ENCODE measurements around the gene ANP32B. TPM values are rescaled to one million over a fixed set of nuclear protein-coding genes. Genes with fewer than 3 reads are reported as not detected.
"Not testable (repeated sequence)": the region's sequence is repeated elsewhere in the genome, so short reads cannot be mapped to it uniquely, and the experiment has no call there.

The ANP32B gene
- total RNA-seq: 32.3 TPM

DNA sequence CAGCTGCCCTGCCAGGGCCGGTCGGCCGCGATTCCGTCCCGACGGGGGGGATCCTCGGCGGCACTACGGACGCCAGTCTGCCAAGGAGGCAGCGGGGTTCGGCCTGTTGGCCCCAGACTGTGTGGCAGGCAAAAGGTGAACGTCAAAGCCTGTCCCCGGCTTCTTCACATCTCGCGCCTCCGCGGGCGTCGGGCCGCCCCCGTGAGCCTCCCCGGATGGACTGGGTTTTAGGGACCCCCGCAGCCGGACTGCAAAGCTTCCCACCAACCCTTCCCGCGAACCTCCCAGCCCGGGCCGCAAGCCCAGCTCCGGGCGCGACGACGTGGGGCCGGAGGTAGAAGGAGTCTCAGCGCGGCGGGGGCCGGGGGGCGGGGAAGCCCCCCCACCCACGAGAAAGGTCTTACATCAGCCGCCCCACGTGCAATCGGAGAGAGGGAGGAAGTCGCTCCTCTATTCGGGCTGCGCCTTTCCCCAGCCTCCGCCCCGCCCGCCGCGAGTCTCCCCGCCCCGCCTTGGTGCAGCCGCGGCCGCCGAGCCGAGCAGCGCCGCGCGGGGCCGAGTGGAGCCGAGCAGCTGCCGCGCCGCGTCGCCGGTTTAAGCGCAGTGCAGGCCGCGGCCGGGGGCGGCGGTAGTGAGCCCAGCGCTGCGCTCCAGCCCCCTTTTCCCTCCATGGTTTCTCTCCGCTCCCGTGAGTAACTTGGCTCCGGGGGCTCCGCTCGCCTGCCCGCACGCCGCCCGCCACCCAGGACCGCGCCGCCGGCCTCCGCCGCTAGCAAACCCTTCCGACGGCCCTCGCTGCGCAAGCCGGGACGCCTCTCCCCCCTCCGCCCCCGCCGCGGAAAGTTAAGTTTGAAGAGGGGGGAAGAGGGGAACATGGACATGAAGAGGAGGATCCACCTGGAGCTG, at the start of gene ANP32B:
TSS of gene ANP32B (plus strand) at position 659 of the 906 bp plus-strand sequence. CDS start at position 874, 215 bp downstream.
- DNase-seq: peak; percentile 95

DNA sequence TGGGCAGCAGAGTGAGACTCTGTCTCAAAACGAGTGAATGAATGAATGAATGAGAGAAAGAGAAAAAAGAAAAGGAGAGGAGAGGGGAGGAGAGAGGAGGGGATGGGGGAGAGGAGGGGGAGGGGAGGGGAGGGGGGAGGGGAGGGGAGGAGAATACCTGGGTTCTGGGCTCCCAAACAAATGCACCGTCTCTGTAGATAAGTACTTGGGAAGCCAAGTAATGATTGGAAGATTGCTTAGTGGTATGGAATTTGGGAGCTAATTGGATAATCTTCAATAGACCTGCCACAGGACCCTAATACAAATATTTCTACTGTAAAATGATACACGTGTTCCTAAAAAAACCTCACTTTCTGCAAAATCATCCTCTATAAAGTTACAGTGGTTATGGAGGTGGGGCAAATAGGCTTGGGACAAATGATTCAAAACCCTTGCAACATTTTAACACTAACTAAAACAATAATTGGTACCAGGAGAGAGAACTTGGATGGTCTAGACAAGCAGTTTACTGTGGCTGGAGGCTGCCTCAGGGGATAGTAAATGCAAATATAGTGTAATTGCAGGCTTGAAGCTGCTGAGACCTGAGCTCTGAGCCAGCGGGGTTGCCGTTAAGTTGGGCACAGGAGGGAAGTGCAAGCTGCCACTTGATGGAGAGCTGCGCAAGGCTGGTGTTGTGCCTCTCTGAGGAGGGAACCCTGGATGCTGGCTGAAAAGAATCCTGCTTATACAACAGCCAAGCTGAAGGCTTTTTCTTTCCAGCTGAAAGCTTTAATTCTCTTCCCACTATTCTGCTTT, 48.6 kb upstream of the ANP32B start:
- DNase-seq: no peak

DNA sequence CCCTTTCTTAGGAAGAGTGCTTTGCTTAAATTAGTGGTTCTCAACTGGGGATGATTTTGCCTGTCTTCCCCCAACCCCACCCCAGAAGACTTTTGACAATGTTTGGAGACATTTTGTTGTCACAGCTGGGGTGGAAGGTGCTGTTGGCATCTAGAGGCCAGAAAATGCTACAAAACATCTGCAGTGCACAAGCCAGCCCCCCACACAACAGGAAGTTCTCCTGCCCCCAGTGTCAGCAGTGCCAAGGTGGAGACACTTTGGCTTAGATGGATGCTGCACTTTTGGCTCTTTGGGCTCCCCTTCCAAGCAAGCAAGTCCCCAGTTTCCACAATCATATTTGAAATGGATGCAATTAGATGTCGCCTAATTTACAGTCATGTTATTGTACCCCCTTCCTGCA, 47.9 kb upstream of the ANP32B start:
- no peak for DNase-seq

- DNase-seq: no peak
Observed at GRCh38 chr9:97936998-97937397, 46.1 kb upstream of the ANP32B start.

DNA sequence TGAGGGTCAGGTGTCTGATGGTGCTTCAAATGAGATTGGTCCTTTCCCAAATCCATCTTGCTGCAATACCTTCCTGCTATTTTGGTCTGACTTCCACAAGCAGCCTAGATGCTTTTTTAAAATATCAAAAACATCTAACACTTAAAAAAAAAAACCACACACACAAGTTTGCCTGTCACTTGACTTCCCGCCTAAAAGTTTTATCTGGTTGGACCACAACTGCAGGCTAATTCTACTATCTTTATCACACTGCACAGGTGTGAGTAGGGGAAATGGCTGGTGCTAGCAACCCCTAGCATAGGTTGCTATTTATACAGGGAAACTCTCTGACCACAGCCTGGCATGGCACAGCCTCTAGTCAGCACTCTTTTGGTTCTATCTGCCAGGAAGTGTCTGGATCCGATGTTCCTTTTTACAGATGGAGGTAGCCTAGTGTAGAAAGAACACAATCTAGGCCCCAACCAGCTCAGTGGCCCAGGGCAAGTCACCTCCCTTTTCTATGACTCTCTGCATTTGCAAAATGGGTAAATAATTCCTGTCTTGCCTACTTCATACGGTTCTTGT, 45.0 kb upstream of the ANP32B start, which contains the start of gene HEMGN:
TSS of gene HEMGN (minus strand) at position 92 of the 564 bp plus-strand sequence. CDS start at position 56, 36 bp downstream.
- no peak for DNase-seq

- no peak for DNase-seq
Observed at GRCh38 chr9:97940233-97940632, 42.9 kb upstream of the ANP32B start.

DNA sequence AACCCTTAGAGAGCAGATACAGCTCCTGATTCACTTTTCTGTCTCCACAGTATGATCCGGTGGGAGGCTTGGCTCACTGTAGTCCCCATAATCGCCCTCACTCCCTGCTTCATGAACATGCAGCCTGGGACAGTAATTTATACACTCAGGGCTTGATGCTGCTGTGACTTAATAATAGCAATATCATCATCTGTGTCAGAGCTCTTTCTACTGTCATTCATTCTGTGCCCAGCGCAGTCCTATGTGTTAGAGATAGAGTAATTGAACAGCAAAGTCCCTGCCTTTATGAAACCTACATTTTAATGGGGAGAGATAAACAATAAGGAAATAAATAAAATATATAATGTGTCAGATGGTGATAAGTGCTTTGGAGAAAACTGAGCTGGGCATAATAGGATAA, 42.4 kb upstream of the ANP32B start:
- DNase-seq: no peak

DNA sequence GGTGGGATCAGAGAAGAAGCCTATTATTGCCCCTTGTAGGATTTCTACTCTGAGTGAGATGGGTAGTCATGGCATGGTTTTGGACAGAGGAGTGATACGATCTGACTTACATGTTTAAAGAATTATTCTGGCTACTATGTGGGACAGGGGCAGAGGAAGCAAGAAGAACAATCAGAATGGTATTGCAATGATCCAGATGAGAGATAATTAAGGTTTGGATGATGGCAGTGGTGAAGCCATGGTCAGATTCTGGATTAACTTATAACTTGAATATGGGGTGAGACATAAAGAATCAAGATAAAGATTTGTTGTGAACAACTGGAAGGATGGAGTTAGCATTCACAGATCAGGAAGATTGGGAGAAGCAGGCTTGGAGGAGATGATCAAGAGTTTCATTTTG, 41.8 kb upstream of the ANP32B start:
- DNase-seq: no peak

DNA sequence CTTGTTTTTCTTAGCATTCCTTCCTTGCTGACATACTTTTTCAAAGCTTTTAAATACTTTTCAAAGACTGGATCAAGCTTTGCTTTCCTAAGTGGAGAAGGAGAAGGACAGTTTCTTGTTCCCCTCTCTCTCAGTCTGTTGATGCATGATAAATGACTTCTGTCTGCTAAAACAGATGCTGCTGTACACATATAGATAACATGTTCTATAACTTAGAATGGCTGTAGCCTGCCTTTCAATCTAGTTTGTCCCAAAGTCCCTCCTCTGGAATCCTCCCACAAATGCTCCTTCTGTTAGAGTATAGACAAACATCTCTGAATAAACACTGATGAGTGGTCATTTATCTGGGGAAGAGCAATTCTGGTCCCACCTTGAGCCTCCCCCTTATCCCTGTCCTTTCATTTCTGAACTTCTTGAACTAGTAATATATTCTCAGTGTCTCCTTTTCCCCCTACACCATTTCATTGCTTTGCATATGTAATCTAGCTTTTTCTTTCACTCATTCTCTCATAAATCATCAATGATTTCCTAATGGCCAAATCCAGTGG, 39.8 kb upstream of the ANP32B start:
- DNase-seq: no peak

GRCh38 chr9:97944612-97945011, 38.5 kb upstream of the ANP32B start:
- no peak for DNase-seq

DNA sequence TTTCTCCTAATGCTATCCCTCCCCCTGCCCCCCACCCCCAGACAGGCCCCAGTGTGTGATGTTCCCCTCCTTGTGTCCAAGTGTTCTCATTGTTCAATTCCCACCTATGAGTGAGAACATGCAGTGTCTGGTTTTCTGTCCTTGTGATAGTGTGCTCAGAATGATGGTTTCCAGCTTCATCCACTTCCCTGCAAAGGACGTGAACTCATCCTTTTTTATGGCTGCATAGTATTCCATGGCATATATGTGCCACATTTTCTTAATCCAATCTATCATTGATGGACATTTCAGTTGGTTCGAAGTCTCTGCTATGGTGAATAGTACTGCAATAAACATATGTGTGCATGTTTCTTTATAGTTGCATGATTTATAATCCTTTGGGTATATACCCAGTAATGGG, 37.7 kb upstream of the ANP32B start:
- DNase-seq: not testable (repeated sequence)

DNA sequence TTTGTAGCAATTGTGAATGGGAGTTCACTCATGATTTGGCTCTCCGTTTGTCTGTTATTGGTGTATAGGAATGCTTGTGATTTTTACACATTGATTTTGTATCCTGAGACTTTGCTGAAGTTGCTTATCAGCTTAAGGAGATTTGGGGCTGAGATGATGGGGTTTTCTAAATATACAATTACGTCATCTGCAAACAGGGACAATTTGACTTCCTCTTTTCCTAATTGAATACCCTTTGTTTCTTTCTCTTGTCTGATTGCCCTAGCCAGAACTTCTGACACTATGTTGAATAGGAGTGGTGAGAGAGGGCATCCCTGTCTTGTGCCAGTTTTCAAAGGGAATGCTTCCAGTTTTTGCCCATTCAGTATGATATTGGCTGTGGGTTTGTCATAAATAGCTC, 36.0 kb upstream of the ANP32B start:
- DNase-seq: not testable (repeated sequence)

- not testable (repeated sequence) for DNase-seq
Observed at GRCh38 chr9:97950873-97951272, 32.3 kb upstream of the ANP32B start.

- DNase-seq: no peak
Observed at GRCh38 chr9:97954550-97954989, 28.6 kb upstream of the ANP32B start.

GRCh38 chr9:97956331-97956730, 26.8 kb upstream of the ANP32B start:
- no peak for DNase-seq

DNA sequence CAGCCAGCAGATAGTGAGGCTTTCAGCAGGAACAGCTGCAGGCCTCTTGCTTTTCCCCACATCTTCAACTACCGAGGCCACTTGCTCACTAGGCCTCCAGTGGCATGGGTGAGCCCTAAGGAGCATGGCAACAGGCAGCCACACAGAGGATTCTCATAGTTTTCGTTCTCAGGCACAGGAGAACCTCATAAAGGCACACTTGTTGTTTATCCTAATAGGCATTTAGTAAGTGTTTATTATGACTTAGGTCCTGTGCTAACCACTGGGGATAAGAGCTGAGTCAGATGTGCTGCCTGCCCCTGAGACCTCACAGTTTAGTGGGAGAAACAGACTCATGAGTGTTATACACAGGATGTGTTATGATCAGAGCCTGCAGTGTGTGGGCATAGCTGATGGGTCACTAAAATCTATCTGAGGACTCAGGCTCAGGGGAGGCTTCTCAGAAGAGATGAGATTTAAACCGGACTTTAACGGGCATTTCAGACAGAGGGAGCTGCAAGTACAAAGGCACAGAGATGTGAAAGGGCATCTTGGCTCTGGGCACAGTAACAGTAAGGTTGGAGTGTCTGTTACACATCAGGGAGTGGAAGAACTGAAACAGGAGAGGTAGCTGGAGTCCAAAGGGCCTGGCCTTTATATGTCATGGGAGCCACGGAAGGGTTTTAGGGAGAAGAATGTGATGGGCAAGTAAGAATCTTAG, 24.2 kb upstream of the ANP32B start:
- DNase-seq: no peak

DNA sequence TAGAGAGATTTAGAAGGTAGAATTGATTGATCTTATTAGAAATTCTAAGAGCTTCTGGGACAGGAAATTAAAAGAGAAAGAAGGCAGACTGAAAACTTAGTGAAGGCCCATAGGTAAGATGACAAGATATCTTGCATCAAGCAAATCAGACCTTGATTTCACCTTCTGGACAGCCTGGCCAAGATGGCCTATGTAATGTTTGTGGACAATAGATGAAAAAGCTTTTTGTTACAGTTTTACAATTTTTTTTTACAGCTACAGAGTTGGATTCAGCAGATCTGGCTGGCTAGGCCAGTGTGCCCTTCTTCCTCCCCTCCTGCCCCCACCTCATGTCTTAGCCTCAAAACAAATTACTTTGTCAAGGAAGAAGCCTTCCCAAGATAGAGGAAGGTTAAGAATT, 23.6 kb upstream of the ANP32B start:
- DNase-seq: no peak

DNA sequence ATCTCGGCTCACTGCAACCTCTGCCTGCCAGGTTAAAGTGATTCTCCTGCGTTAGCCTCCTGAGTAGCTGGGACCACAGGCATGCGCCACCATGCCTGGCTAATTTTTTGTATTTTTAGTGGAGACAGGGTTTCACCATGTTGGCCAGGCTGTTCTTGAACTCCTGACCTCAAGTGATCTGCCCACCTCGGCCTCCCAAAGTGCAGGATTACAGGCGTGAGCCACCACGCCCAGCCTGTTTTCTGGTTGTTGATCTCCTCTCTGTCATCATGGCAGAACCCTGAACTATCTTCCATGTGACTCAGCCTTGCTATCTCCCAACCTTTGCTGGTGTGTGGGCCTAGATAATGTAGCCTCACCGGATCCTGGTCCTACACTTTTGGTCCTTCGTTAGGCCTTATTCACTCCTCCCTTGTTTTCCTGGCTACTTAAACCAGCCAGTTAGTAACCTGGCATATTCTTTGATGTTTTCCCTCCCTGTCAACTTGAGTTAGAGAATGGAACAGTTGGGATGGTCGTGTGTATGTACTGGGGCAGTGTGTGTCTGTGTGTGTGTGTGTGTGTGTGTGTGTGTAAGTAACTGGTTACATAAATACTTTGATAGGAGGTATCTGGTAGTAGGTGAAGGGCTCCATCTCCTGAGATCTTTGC, 22.3 kb upstream of the ANP32B start:
- not testable (repeated sequence) for DNase-seq

GRCh38 chr9:97961361-97961760, 21.8 kb upstream of the ANP32B start:
- no peak for DNase-seq

DNA sequence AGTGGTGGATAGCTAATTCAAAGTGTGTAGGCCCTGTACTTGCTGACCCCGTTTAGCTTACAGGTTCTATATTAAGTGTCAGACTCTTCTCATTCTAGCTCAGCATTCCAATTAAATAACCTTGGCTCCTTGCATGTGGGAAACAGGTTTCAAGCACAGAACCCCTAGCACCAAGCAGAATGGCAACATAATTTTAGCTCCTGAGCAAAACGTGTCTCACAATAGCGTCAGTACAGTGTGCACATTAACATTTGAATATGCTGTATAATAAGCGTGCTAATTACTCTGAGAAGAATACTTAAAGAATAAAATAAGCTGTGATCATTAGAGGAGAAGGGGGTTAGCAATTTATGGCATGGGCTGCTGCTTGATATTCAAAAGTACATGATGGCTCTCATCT, 21.0 kb upstream of the ANP32B start:
- DNase-seq: no peak

DNA sequence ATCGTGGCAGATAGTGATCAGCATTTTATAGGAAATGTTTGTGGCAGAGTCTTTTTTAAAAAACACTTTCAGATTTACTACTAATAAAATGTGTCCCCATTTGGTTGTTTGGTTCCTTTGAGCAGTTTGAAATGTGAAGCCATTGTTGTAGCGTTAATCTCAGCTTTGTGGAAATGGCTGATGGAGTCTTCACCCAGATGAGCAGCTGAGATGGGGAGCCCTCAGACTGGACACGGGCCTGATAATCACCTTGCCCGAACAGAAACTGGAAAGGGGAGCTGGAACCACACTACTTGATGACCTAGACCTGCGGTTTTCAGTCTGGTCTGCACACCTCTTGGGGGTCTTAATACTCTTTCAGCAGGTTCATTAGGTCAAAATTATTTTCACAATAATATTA, 20.6 kb upstream of the ANP32B start:
- no peak for DNase-seq

Data from skin of body (tissue), 2 donors.